SK-N-SH treated with all-trans-retinoic acid at 6 μM for 48 hours (cell line): Measurements from ENCODE around the gene PLEKHA1.

Experiments
- ATAC-seq: fragments of 200-7000 bp; cut with Tn5 transposase; 3 replicates; pipeline ENCODE4 v1.9.1; 2020; ENCODE audit warnings: mild to moderate bottlenecking, moderate library complexity
- ARNTL ChIP-seq: fragments of 450-650 bp; formaldehyde crosslinking; IDR thresholded peaks from 2 replicates; pipeline ENCODE4 v1.5.0; 2020; ENCODE audit warnings: low read depth, mild to moderate bottlenecking, moderate library complexity, borderline replicate concordance
- BACH2 ChIP-seq: fragments of 250-450 bp; sonication (Bioruptor Pico); IDR thresholded peaks from 2 replicates; pipeline ENCODE4 v1.9.0; 2021; ENCODE audit warnings: mild to moderate bottlenecking, borderline replicate concordance
- CSDC2 ChIP-seq: fragments of 250-450 bp; sonication (Bioruptor Pico); IDR thresholded peaks from 2 replicates; pipeline ENCODE4 v1.5.0; 2020; ENCODE audit warnings: mild to moderate bottlenecking, moderate library complexity
- CSRNP3 ChIP-seq: fragments of 250-450 bp; sonication (Bioruptor Pico); IDR thresholded peaks from 2 replicates; pipeline ENCODE4 v1.5.1; 2021; ENCODE audit warnings: mild to moderate bottlenecking, moderate library complexity
- ESRRG ChIP-seq: fragments of 250-450 bp; sonication (Bioruptor Pico); IDR thresholded peaks from 2 replicates; pipeline ENCODE4 v1.6.1; 2021; ENCODE audit warnings: mild to moderate bottlenecking
- GLIS3 ChIP-seq: fragments of 250-450 bp; sonication (Bioruptor Pico); IDR thresholded peaks from 2 replicates; pipeline ENCODE4 v1.5.0; 2020; ENCODE audit warnings: mild to moderate bottlenecking, moderate library complexity
- ISL1 ChIP-seq: fragments of 250-450 bp; sonication (Bioruptor Pico); IDR thresholded peaks from 2 replicates; pipeline ENCODE4 v2.1.2; 2022; ENCODE audit warnings: mild to moderate bottlenecking, moderate library complexity
- OSR1 ChIP-seq: fragments of 250-450 bp; sonication (Bioruptor Pico); IDR thresholded peaks from 2 replicates; pipeline ENCODE4 v1.8.0; 2022; ENCODE audit warnings: moderate library complexity, mild to moderate bottlenecking, inconsistent platforms
- PPARA ChIP-seq: fragments of 250-450 bp; sonication (Bioruptor Pico); IDR thresholded peaks from 2 replicates; pipeline ENCODE4 v1.5.0; 2020; ENCODE audit warnings: mild to moderate bottlenecking, borderline replicate concordance
- RARB ChIP-seq: fragments of 250-450 bp; sonication (Bioruptor Pico); IDR thresholded peaks from 2 replicates; pipeline ENCODE4 v1.8.0; 2021; ENCODE audit warnings: mild to moderate bottlenecking, moderate library complexity
- SNAI2 ChIP-seq: fragments of 250-450 bp; sonication (Bioruptor Pico); IDR thresholded peaks from 2 replicates; pipeline ENCODE4 v1.5.0; 2020; ENCODE audit warnings: mild to moderate bottlenecking, moderate library complexity
- TOX ChIP-seq: fragments of 250-450 bp; sonication (Bioruptor Pico); IDR thresholded peaks from 2 replicates; pipeline ENCODE4 v1.8.0; 2021; ENCODE audit warnings: mild to moderate bottlenecking, moderate library complexity, borderline replicate concordance
- ZC3H10 ChIP-seq: fragments of 250-450 bp; sonication (Bioruptor Pico); IDR thresholded peaks from 2 replicates; pipeline ENCODE4 v1.5.1; 2021; ENCODE audit warnings: mild to moderate bottlenecking, moderate library complexity
- ZFP3 ChIP-seq: fragments of 250-450 bp; sonication (Bioruptor Pico); IDR thresholded peaks from 2 replicates; pipeline ENCODE4 v1.5.0; 2020; ENCODE audit warnings: mild to moderate bottlenecking, moderate library complexity
- ZFP30 ChIP-seq: fragments of 450-650 bp; formaldehyde crosslinking; IDR thresholded peaks from 2 replicates; pipeline ENCODE4 v1.5.0; 2022; ENCODE audit warnings: mild to moderate bottlenecking, moderate library complexity
- ZNF565 ChIP-seq: fragments of 450-650 bp; formaldehyde crosslinking; conservative IDR thresholded peaks from 2 replicates; pipeline ENCODE4 v1.5.0; 2020; ENCODE audit warnings: low read depth, mild to moderate bottlenecking, moderate library complexity
- ZNF70 ChIP-seq: fragments of 450-650 bp; formaldehyde crosslinking; IDR thresholded peaks from 2 replicates; pipeline ENCODE4 v1.5.0; 2020; ENCODE audit warnings: mild to moderate bottlenecking, moderate library complexity
- ZNF8 ChIP-seq: fragments of 450-650 bp; formaldehyde crosslinking; IDR thresholded peaks from 2 replicates; pipeline ENCODE4 v1.5.0; 2020; ENCODE audit warnings: mild to moderate bottlenecking, moderate library complexity
- TF ChIP-seq, protein P1 (sequence below): fragments of 250-450 bp; sonication (Bioruptor Pico); IDR thresholded peaks from 2 replicates; pipeline ENCODE4 v1.5.0; 2020; ENCODE audit warnings: mild to moderate bottlenecking, moderate library complexity
- TF ChIP-seq, protein P2 (sequence below): fragments of 250-450 bp; sonication (Bioruptor Pico); IDR thresholded peaks from 2 replicates; pipeline ENCODE4 v1.5.1; 2020; ENCODE audit warnings: low read depth, mild to moderate bottlenecking, moderate library complexity
- TF ChIP-seq, protein P3 (sequence below): fragments of 250-450 bp; sonication (Bioruptor Pico); IDR thresholded peaks from 2 replicates; pipeline ENCODE4 v1.8.0; 2021; ENCODE audit warnings: low read depth, mild to moderate bottlenecking, moderate library complexity, borderline replicate concordance

Gene PLEKHA1

GRCh38 chr10:122346326-122346950, 28.1 kb upstream of the PLEKHA1 start (continued):
- TF ChIP-seq, protein P1, sequence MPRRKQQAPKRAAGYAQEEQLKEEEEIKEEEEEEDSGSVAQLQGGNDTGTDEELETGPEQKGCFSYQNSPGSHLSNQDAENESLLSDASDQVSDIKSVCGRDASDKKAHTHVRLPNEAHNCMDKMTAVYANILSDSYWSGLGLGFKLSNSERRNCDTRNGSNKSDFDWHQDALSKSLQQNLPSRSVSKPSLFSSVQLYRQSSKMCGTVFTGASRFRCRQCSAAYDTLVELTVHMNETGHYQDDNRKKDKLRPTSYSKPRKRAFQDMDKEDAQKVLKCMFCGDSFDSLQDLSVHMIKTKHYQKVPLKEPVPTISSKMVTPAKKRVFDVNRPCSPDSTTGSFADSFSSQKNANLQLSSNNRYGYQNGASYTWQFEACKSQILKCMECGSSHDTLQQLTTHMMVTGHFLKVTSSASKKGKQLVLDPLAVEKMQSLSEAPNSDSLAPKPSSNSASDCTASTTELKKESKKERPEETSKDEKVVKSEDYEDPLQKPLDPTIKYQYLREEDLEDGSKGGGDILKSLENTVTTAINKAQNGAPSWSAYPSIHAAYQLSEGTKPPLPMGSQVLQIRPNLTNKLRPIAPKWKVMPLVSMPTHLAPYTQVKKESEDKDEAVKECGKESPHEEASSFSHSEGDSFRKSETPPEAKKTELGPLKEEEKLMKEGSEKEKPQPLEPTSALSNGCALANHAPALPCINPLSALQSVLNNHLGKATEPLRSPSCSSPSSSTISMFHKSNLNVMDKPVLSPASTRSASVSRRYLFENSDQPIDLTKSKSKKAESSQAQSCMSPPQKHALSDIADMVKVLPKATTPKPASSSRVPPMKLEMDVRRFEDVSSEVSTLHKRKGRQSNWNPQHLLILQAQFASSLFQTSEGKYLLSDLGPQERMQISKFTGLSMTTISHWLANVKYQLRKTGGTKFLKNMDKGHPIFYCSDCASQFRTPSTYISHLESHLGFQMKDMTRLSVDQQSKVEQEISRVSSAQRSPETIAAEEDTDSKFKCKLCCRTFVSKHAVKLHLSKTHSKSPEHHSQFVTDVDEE (CRISPR knock-in tag), result no peak
- TF ChIP-seq BACH2 (CRISPR knock-in tag) (no peak), TOX (CRISPR knock-in tag) (no peak), ISL1 (CRISPR knock-in tag) (no peak), ZNF70 (CRISPR knock-in tag) (no peak)

- ATAC-seq, result no peak
These were observed 27.2 kb upstream of the PLEKHA1 start for GRCh38 chr10:122347170-122347841.

GRCh38 chr10:122348512-122348911, 26.0 kb upstream of the PLEKHA1 start:
- TF ChIP-seq, protein P1 (CRISPR knock-in tag), result no peak
- TF ChIP-seq SNAI2 (CRISPR knock-in tag) (no peak), ESRRG (no peak), PPARA (no peak), ZNF8 (CRISPR knock-in tag) (no peak), ZFP30 (no peak), ISL1 (CRISPR knock-in tag) (no peak), CSDC2 (CRISPR knock-in tag) (no peak), ARNTL (no peak), CSRNP3 (CRISPR knock-in tag) (no peak), ZNF70 (CRISPR knock-in tag) (no peak), OSR1 (CRISPR knock-in tag) (no peak), ZFP3 (CRISPR knock-in tag) (no peak), TOX (CRISPR knock-in tag) (no peak), GLIS3 (CRISPR knock-in tag) (no peak), RARB (CRISPR knock-in tag) (no peak), ZNF565 (CRISPR knock-in tag) (no peak), ZC3H10 (no peak)
- TF ChIP-seq, protein P2, sequence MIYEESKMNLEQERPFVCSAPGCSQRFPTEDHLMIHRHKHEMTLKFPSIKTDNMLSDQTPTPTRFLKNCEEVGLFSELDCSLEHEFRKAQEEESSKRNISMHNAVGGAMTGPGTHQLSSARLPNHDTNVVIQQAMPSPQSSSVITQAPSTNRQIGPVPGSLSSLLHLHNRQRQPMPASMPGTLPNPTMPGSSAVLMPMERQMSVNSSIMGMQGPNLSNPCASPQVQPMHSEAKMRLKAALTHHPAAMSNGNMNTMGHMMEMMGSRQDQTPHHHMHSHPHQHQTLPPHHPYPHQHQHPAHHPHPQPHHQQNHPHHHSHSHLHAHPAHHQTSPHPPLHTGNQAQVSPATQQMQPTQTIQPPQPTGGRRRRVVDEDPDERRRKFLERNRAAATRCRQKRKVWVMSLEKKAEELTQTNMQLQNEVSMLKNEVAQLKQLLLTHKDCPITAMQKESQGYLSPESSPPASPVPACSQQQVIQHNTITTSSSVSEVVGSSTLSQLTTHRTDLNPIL (CRISPR knock-in tag), result no peak
- TF ChIP-seq, protein P3, sequence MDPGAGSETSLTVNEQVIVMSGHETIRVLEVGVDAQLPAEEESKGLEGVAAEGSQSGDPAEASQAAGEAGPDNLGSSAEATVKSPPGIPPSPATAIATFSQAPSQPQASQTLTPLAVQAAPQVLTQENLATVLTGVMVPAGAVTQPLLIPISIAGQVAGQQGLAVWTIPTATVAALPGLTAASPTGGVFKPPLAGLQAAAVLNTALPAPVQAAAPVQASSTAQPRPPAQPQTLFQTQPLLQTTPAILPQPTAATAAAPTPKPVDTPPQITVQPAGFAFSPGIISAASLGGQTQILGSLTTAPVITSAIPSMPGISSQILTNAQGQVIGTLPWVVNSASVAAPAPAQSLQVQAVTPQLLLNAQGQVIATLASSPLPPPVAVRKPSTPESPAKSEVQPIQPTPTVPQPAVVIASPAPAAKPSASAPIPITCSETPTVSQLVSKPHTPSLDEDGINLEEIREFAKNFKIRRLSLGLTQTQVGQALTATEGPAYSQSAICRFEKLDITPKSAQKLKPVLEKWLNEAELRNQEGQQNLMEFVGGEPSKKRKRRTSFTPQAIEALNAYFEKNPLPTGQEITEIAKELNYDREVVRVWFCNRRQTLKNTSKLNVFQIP, result no peak
- ATAC-seq, result no peak

More at GRCh38 chr10:122347170-122347841, 27.2 kb upstream of the PLEKHA1 start:
- no peak for TF ChIP-seq CSDC2 (CRISPR knock-in tag)
- TF ChIP-seq GLIS3 (CRISPR knock-in tag), result no peak
- TF ChIP-seq, all 23 proteins: peak for 0
